H1 (cell line): ENCODE measurements around the gene PRR36. TPM values are rescaled to one million over a fixed set of nuclear protein-coding genes. Genes with fewer than 3 reads are reported as not detected.

Source experiments
- ASH2L ChIP-seq: fragments of 200-600, 300-600 bp; sonication (generic); IDR thresholded peaks from one replicate; pipeline ENCODE4 v1.7.1; 2017; ENCODE audit warnings: low read length
- BRCA1 ChIP-seq: IDR thresholded peaks from 2 replicates; pipeline ENCODE4 v1.6.1; 2012; ENCODE audit warnings: low read depth, low read length, improper control_type of control experiment
- CBX5 ChIP-seq: fragments of 300-800, 300-1000 bp; sonication (generic); IDR thresholded peaks from 2 replicates; pipeline ENCODE4 v1.7.1; 2016; ENCODE audit warnings: antibody characterized with exemption, low read length, low read depth
- CHD2 ChIP-seq: IDR thresholded peaks from 2 replicates; pipeline ENCODE4 v1.6.1; 2012; ENCODE audit warnings: low read length, improper control_type of control experiment
- CREB1 ChIP-seq: IDR thresholded peaks from 2 replicates; pipeline ENCODE4 v1.6.1; 2012; ENCODE audit warnings: inconsistent platforms
- CTBP2 ChIP-seq: IDR thresholded peaks from 2 replicates; pipeline ENCODE4 v1.7.0; 2011; ENCODE audit warnings: borderline replicate concordance, mild to moderate bottlenecking, moderate library complexity, mixed read lengths, low read length; ENCODE audit not compliant: insufficient read depth, insufficient read length
- EGR1 ChIP-seq: IDR thresholded peaks from 2 replicates; pipeline ENCODE4 v1.6.1; 2011; ENCODE audit warnings: low read depth, low read length, borderline replicate concordance
- EZH2 ChIP-seq: fragments of 200-600 bp; sonication (generic); IDR thresholded peaks from 2 replicates; pipeline ENCODE4 v1.7.1; 2012; ENCODE audit warnings: low read depth, mild to moderate bottlenecking, moderate library complexity, low read length, inconsistent platforms; ENCODE audit not compliant: severe bottlenecking
- KDM5A ChIP-seq: fragments of 200-600 bp; IDR thresholded peaks from 2 replicates; pipeline ENCODE4 v1.7.1; 2012; ENCODE audit warnings: mild to moderate bottlenecking, low read length, inconsistent platforms, mixed read lengths
- PHF8 ChIP-seq: fragments of 200-600 bp; sonication (generic); conservative IDR thresholded peaks from 2 replicates; pipeline ENCODE4 v1.7.1; 2012; ENCODE audit warnings: low read depth, mild to moderate bottlenecking, inconsistent platforms, low read length, moderate library complexity
- POLR2A ChIP-seq, 2 experiments: IDR thresholded peaks; 1 replicate in 1 of 2; 2 replicates in 1 of 2; pipeline ENCODE4 v1.6.1; 2011; ENCODE audit warnings: low read depth in 2 of 2, low read length in 2 of 2, mild to moderate bottlenecking in 2 of 2; ENCODE audit errors: control extremely low read depth in 1 of 2
- POLR2AphosphoS5 ChIP-seq: IDR thresholded peaks from 2 replicates; pipeline ENCODE4 v1.6.1; 2011; ENCODE audit warnings: low read depth, low read length
- RXRA ChIP-seq: IDR thresholded peaks from 2 replicates; pipeline ENCODE4 v1.6.1; 2011; ENCODE audit warnings: low read depth, mild to moderate bottlenecking, low read length, moderate library complexity; ENCODE audit not compliant: insufficient read depth
- SIRT6 ChIP-seq: IDR thresholded peaks from one replicate; pipeline ENCODE4 v1.7.1; 2012; ENCODE audit warnings: low read length, inconsistent platforms
- SIX5 ChIP-seq: IDR thresholded peaks from 2 replicates; pipeline ENCODE4 v1.6.1; 2011; ENCODE audit warnings: mild to moderate bottlenecking, low read depth, low read length
- SP1 ChIP-seq: IDR thresholded peaks from 2 replicates; pipeline ENCODE4 v1.6.1; 2011; ENCODE audit warnings: low read depth, low read length
- SP2 ChIP-seq: IDR thresholded peaks from 2 replicates; pipeline ENCODE4 v1.6.1; 2012; ENCODE audit warnings: mild to moderate bottlenecking, low read length, inconsistent platforms
- YY1 ChIP-seq: IDR thresholded peaks from 2 replicates; pipeline ENCODE4 v1.6.1; 2011; ENCODE audit warnings: low read depth, mild to moderate bottlenecking, low read length
- ZNF274 ChIP-seq: IDR thresholded peaks from 2 replicates; pipeline ENCODE4 v1.7.0; 2012; ENCODE audit warnings: low read length, borderline replicate concordance; ENCODE audit errors: extremely low read depth
- polyA plus RNA-seq, 7 experiments: library from polyadenylated mRNA; depleted of rRNA in 3 of 7; stranded (reverse) in 5 of 7; unstranded in 2 of 7; fragments of >200 nt in 5 of 7; fragments of 200-250 nt in 2 of 7; gene quantifications; 1 replicate in 5 of 7; 2 replicates in 1 of 7; 4 replicates in 1 of 7; pipeline versions ENCODE4 v1.2.1 to v1.2.3, GENCODE V29; 2011 to 2013; ENCODE audit warnings: missing spikeins in 2 of 7, mixed read lengths in 2 of 7
- total RNA-seq: library from RNA; stranded (reverse); fragmentation: NEBNext Ultra II Directional; extraction: Animal tissue kit (Norgen Biotek cat#: 25700); gene quantifications from 2 replicates; pipeline ENCODE4 v1.2.1, GENCODE V29; 2021
- TF ChIP-seq, protein P1 (sequence below): IDR thresholded peaks from 2 replicates; pipeline ENCODE4 v1.6.1; 2012; ENCODE audit warnings: low read length, inconsistent platforms
- TF ChIP-seq, protein P2 (sequence below): IDR thresholded peaks from 2 replicates; pipeline ENCODE4 v1.6.1; 2011; ENCODE audit warnings: low read length, improper control_type of control experiment
- TF ChIP-seq, protein P3 (sequence below): IDR thresholded peaks from 2 replicates; pipeline ENCODE4 v1.6.1; 2012; ENCODE audit warnings: inconsistent platforms

Gene PRR36
- total and polyA plus RNA-seq, 2 of the 8 experiments (the other 6 are each of a cell fraction or from before 2014, with no cell fraction given): 1.6 to 23.9 TPM

DNA sequence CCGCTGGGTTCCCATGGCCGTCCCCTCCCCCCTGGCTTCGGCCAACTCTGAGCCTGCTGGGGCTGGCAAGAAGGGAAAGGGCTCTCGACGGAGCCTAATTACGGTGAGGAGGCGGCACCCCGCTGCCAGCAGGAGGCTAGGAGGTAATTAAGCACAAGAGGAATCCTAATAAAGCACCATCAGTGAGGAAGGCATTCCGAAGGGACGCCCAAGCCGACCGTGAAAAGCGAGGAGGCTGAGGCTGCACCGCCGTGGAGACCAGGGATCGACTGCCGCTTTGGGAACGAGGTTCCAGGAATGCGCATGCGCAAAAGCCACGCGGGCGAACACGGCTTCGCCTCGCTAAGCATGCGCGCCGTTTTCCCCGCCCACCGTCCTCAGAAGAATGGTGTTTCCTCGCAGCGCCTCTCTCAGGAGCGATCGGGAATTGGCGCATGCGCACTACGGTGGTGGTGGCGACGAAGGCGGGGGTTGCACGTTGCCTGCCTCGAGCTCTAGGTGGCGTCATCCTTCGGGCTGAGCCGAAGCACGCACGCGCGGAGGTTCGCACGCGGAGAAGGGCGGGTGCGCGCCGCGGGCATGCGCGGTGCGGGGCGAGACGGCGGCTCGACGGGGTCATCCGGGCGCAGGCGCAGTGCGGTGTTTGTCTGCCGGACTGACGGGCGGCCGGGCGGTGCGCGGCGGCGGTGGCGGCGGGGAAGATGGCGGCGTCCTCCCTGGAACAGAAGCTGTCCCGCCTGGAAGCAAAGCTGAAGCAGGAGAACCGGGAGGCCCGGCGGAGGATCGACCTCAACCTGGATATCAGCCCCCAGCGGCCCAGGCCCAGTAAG, 29.3 kb upstream of the PRR36 start, which contains the start of gene MAP2K7 (continued):
- TF ChIP-seq, protein P1, sequence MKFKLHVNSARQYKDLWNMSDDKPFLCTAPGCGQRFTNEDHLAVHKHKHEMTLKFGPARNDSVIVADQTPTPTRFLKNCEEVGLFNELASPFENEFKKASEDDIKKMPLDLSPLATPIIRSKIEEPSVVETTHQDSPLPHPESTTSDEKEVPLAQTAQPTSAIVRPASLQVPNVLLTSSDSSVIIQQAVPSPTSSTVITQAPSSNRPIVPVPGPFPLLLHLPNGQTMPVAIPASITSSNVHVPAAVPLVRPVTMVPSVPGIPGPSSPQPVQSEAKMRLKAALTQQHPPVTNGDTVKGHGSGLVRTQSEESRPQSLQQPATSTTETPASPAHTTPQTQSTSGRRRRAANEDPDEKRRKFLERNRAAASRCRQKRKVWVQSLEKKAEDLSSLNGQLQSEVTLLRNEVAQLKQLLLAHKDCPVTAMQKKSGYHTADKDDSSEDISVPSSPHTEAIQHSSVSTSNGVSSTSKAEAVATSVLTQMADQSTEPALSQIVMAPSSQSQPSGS: no peak; the same call in 1 of the 2 replicates
- TF ChIP-seq BRCA1 (no peak), PHF8 (peak; percentile 74), SP1 (no peak), EGR1 (no peak), YY1 (peak; percentile 88), RXRA (no peak), POLR2AphosphoS5 (peak; percentile 95), ZNF274 (no peak), ASH2L (peak; percentile 74), CTBP2 (no peak), KDM5A (no peak), SIX5 (no peak), EZH2 (no peak), SIRT6 (no peak), CBX5 (no peak), POLR2A (IDR thresholded peaks at IDR 0.05; ENCODE audit: control extremely low read depth in 1 of 2, low read depth in 2 of 2, low read length in 2 of 2) (peak in 1 of 2 experiments; percentile 92; a peak in 2 of 3 replicates), CHD2 (peak; percentile 6; the same call in 1 of the 2 replicates), CREB1 (peak; percentile 80), SP2 (no peak)
- TF ChIP-seq, protein P2, sequence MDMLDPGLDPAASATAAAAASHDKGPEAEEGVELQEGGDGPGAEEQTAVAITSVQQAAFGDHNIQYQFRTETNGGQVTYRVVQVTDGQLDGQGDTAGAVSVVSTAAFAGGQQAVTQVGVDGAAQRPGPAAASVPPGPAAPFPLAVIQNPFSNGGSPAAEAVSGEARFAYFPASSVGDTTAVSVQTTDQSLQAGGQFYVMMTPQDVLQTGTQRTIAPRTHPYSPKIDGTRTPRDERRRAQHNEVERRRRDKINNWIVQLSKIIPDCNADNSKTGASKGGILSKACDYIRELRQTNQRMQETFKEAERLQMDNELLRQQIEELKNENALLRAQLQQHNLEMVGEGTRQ: peak; percentile 62
- TF ChIP-seq, protein P3, sequence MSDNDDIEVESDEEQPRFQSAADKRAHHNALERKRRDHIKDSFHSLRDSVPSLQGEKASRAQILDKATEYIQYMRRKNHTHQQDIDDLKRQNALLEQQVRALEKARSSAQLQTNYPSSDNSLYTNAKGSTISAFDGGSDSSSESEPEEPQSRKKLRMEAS: peak; percentile 97
